RWPE1 (cell line): Measurements from ENCODE around the gene SUPT3H.

ENCODE experiments used
- CTCF ChIA-PET: fragments of 350-600 bp; sonication (Branson Sonifier 250); formaldehyde crosslinking; extraction: SDS; loops from one replicate; lab custom pipeline; 2021; lab: Yijun Ruan, JAX
- POLR2A ChIA-PET: fragments of 400-600 bp; formaldehyde crosslinking; extraction: SDS; loops from one replicate; lab custom pipeline; 2020; ENCODE audit warnings: antibody characterized with exemption; ENCODE audit not compliant: low non-redundant PET; lab: Yijun Ruan, JAX
- DNase-seq: peaks from one replicate; pipeline ENCODE4 v3.0.0; 2012; ENCODE audit warnings: low spot score
- H3K27ac ChIP-seq: fragments of 450-650 bp; 2 replicates; pipeline ENCODE4 v1.5.1; 2017
- CTCF ChIP-seq: fragments of 450-650 bp; conservative IDR thresholded peaks from 2 replicates; pipeline ENCODE4 v1.5.1; 2017; ENCODE audit warnings: low read depth, mild to moderate bottlenecking

Gene SUPT3H

GRCh38 chr6:45350186-45350710 is 27.5 kb downstream of the SUPT3H start:
- no peak for TF ChIP-seq CTCF
- no peak for DNase-seq
- POLR2A ChIA-PET = no interaction called here
- H3K27ac ChIP-seq = no peak overlapping the region
- CTCF ChIA-PET = no interaction called here

GRCh38 chr6:45344900-45345299 is 32.8 kb downstream of the SUPT3H start:
- POLR2A ChIA-PET = no interaction called here
- CTCF ChIA-PET = no interaction called here
- no peak for TF ChIP-seq CTCF
- DNase-seq = no peak
- H3K27ac ChIP-seq = no peak overlapping the region

- ChIA-PET POLR2A (no interaction called here), CTCF (no interaction called here)
- no peak overlapping the region for H3K27ac ChIP-seq
- no peak for DNase-seq
- TF ChIP-seq CTCF = no peak
These were observed 49.2 kb downstream of the SUPT3H start for GRCh38 chr6:45328523-45328922.

- ChIA-PET CTCF (no interaction called here), POLR2A (no interaction called here)
- no peak for TF ChIP-seq CTCF
- H3K27ac ChIP-seq = no peak within 1 kb of the TSS
- no peak for DNase-seq
These were observed 49.7 kb downstream of the SUPT3H start, which contains the start of gene RUNX2 for GRCh38 chr6:45327956-45328522. TSS of gene RUNX2 (plus strand) at chr6:45328330. CDS start at chr6:45328727, 397 bp downstream.

- POLR2A ChIA-PET = no interaction called here
- CTCF ChIA-PET = no interaction called here
- no peak for DNase-seq
- H3K27ac ChIP-seq = no peak overlapping the region
- TF ChIP-seq CTCF = no peak
These were observed 50.9 kb downstream of the SUPT3H start for GRCh38 chr6:45326698-45327417.

GRCh38 chr6:45323656-45324224 is 54.0 kb downstream of the SUPT3H start:
- no peak for DNase-seq
- POLR2A ChIA-PET = no interaction called here
- no peak overlapping the region for H3K27ac ChIP-seq
- no peak for TF ChIP-seq CTCF
- CTCF ChIA-PET = interaction anchor here (0.6 kb wide), 2 partner anchors 64 to 487 kb away, joined by 3 read pairs; no protein-coding TSS in a partner anchor
